Peyer's patch (tissue), 4 donors: Measurements from ENCODE around the gene SDE2. TPM values are rescaled to one million over a fixed set of nuclear protein-coding genes. Genes with fewer than 3 reads are reported as not detected.

Source experiments
- DNase-seq, 3 donors: peaks; one replicate each; pipeline ENCODE4 v3.0.0-alpha.2; 2017 to 2019
- H3K27ac ChIP-seq, 4 donors: fragments of 200-600 bp; sonication (generic); one replicate each; pipeline ENCODE4 v1.5.1; 2016 to 2019
- H3K27me3 ChIP-seq, 2 donors: fragments of 200-600 bp; sonication (generic); one replicate each; pipeline ENCODE4 v1.5.1; 2019
- H3K36me3 ChIP-seq, 3 donors: fragments of 200-600 bp; sonication (generic); one replicate each; pipeline ENCODE4 v1.5.1; 2016 to 2019
- H3K4me1 ChIP-seq, 4 donors: fragments of 200-600 bp; sonication (generic); one replicate each; pipeline ENCODE4 v1.5.1; 2016 to 2019
- H3K4me3 ChIP-seq, 4 donors: fragments of 200-600 bp; sonication (generic); 1 replicate in 3 of 4; 2 replicates in 1 of 4; pipeline ENCODE4 v1.5.1; 2016 to 2019; ENCODE audit warnings: mild to moderate bottlenecking in 1 of 4
- H3K9me3 ChIP-seq, 4 donors: fragments of 200-600 bp; sonication (generic); one replicate each; pipeline ENCODE4 v1.5.1; 2016 to 2019; ENCODE audit warnings: mild to moderate bottlenecking in 1 of 4
- CTCF ChIP-seq, 6 experiments: fragments of 450-650 bp in 4 of 6; fragments of 200-600 bp in 2 of 6; sonication (generic) in 1 of 6; IDR thresholded peaks; one replicate each; pipeline ENCODE4 v1.5.1; 2017 to 2019; ENCODE audit warnings: antibody characterized with exemption in 6 of 6, mild to moderate bottlenecking in 3 of 6, moderate library complexity in 1 of 6
- POLR2A ChIP-seq, 2 donors: fragments of 450-650 bp; IDR thresholded peaks; one replicate each; pipeline ENCODE4 v1.5.1; 2017; ENCODE audit warnings: antibody characterized with exemption in 2 of 2, mild to moderate bottlenecking in 2 of 2, moderate library complexity in 2 of 2
- total RNA-seq, 4 donors: library from RNA; depleted of rRNA; stranded (reverse); fragments of >200 nt; gene quantifications; one replicate each; pipeline ENCODE4 v1.1.0, GENCODE V29; 2016

Gene SDE2
- total RNA-seq, 4 donors from 2014 or later, result 10.9 to 22.3 (median 15.8) TPM

- no peaks in the 10 kb centered on the region for H3K36me3 ChIP-seq
- peak in 2 of 3 donors; percentile 57 to 58 for DNase-seq
- peak overlapping the region; percentile 62 to 90 (median 72) for H3K27ac ChIP-seq
- H3K4me1 ChIP-seq, result peaks cover 0 to 16% (median 3%) of the 10 kb centered on the region in 4 donors
- H3K27me3 ChIP-seq, result no peaks in the 10 kb centered on the region
- H3K4me3 ChIP-seq, result no peak overlapping the region
- H3K9me3 ChIP-seq, result no peaks in the 10 kb centered on the region
- TF ChIP-seq POLR2A (IDR thresholded peaks at IDR 0.05) (no peak), CTCF (IDR thresholded peaks at IDR 0.05) (no peak)
These were observed 30.6 kb upstream of the SDE2 start for GRCh38 chr1:226029568-226030225.

- DNase-seq, result peak; percentile 65 to 88 (median 73)
- H3K9me3 ChIP-seq, result no peaks in the 10 kb centered on the region
- H3K27ac ChIP-seq, result peak overlapping the region; percentile 62 to 90 (median 72)
- no peaks in the 10 kb centered on the region for H3K27me3 ChIP-seq
- H3K36me3 ChIP-seq, result no peaks in the 10 kb centered on the region
- TF ChIP-seq CTCF (IDR thresholded peaks at IDR 0.05), result no peak
- H3K4me1 ChIP-seq, result peaks cover 0 to 16% (median 3%) of the 10 kb centered on the region in 4 donors
- H3K4me3 ChIP-seq, result no peak overlapping the region
These were observed 30.0 kb upstream of the SDE2 start for GRCh38 chr1:226029093-226029496.

DNA sequence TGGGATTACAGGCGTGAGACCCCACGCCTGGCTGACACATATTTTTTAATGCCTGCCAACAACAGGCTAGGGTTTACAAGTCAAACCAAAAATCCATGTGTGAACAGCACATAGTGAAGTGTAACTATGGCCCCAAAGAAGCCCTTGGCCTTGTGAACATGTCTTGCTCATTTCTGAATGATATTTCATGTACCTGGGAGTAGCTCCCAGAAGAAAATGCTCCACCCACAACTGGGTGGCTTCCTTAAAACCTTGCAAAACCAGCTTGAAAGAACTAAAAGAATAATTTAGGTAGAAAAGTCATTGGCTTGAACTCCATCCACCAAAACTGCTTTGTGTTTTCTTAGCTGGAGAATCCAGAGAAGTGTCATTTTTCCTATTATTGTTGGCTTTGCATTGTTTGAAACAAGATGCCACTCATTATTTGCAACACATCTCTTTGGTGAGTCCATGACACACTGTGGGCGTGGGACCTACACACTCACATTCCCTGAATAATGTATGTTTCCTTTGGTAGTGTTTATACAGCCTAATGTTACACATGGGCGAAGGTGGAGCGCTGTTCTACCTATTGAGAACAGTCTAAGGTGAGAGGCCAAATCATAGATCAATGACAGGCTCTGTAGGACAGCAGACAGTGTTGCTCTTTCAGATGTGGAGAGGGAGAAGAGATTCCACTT, 28.5 kb upstream of the SDE2 start:
- peaks cover 0 to 16% (median 3%) of the 10 kb centered on the region in 4 donors for H3K4me1 ChIP-seq
- no peaks in the 10 kb centered on the region for H3K9me3 ChIP-seq
- peak in 1 of 3 donors; percentile 42 for DNase-seq
- TF ChIP-seq CTCF (IDR thresholded peaks at IDR 0.05) (no peak), POLR2A (IDR thresholded peaks at IDR 0.05) (no peak)
- H3K36me3 ChIP-seq, result no peaks in the 10 kb centered on the region
- peak overlapping the region in 2 of 4 donors; percentile 74 to 90 for H3K27ac ChIP-seq
- no peak overlapping the region for H3K4me3 ChIP-seq
- H3K27me3 ChIP-seq, result no peaks in the 10 kb centered on the region

GRCh38 chr1:226026833-226027232, 27.7 kb upstream of the SDE2 start:
- H3K9me3 ChIP-seq, result no peaks in the 10 kb centered on the region
- DNase-seq, result no peak
- H3K4me3 ChIP-seq, result no peak overlapping the region
- H3K4me1 ChIP-seq, result peaks cover 0 to 16% (median 3%) of the 10 kb centered on the region in 4 donors
- TF ChIP-seq CTCF (IDR thresholded peaks at IDR 0.05) (no peak), POLR2A (IDR thresholded peaks at IDR 0.05) (no peak)
- no peak overlapping the region for H3K27ac ChIP-seq
- H3K27me3 ChIP-seq, result no peaks in the 10 kb centered on the region
- H3K36me3 ChIP-seq, result no peaks in the 10 kb centered on the region

DNA sequence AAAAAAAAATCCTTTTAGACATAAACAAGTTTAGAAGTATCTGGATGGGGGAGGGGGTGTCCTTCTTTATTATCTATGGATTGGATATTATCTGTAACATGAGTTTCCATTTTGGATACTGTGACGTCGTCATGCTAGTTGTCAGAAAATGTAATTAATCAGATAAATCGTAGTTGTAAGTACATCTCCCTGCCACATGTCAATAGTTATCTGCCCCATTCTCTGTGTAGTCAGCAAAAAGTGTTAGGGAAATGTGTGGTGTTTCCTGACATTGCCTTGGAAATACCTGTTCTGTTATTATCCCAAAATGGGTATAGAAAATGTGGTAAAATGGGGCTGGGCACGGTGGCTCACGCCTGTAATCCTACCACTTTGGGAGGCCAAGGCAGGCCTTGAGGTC, 24.6 kb upstream of the SDE2 start:
- Histone ChIP-seq H3K4me3 (no peak overlapping the region), H3K36me3 (no peaks in the 10 kb centered on the region), H3K9me3 (no peaks in the 10 kb centered on the region), H3K27ac (no peak overlapping the region), H3K4me1 (peaks cover 0 to 7% (median 0%) of the 10 kb centered on the region in 4 donors), H3K27me3 (no peaks in the 10 kb centered on the region)
- no peak for DNase-seq
- TF ChIP-seq CTCF (IDR thresholded peaks at IDR 0.05) (no peak), POLR2A (IDR thresholded peaks at IDR 0.05) (no peak)
